SKM-1 treated with dmso at 0.1 percent for 144 hours (cell line): ENCODE data around the gene SIL1.
"Not testable (repeated sequence)": the region's sequence is repeated elsewhere in the genome, so short reads cannot be mapped to it uniquely, and the experiment has no call there.

Experiments
- DNase-seq: peaks from one replicate; lab custom pipeline; 2025; ENCODE audit not compliant: unreplicated experiment; lab: John Stamatoyannopoulos, UW

Gene SIL1

GRCh38 chr5:138927979-138928378 lies 270.2 kb downstream of the SIL1 start:
- DNase-seq, result no peak

- DNase-seq, result no peak
Observed at GRCh38 chr5:138927544-138927943, 270.6 kb downstream of the SIL1 start.

GRCh38 chr5:138926688-138927448 lies 271.3 kb downstream of the SIL1 start:
- DNase-seq, result no peak

GRCh38 chr5:138926257-138926656 lies 271.9 kb downstream of the SIL1 start:
- DNase-seq, result no peak

GRCh38 chr5:138925090-138925635 lies 273.0 kb downstream of the SIL1 start:
- no peak for DNase-seq

GRCh38 chr5:138922494-138922893 lies 275.7 kb downstream of the SIL1 start:
- DNase-seq, result no peak

- DNase-seq, result not testable (repeated sequence)
Observed at GRCh38 chr5:138921362-138921761, 276.8 kb downstream of the SIL1 start.

GRCh38 chr5:138920181-138920580 lies 278.0 kb downstream of the SIL1 start:
- DNase-seq, result no peak

GRCh38 chr5:138918686-138919085 lies 279.5 kb downstream of the SIL1 start:
- DNase-seq, result no peak

- no peak for DNase-seq
Observed at GRCh38 chr5:138914338-138914737, 283.8 kb downstream of the SIL1 start.

- DNase-seq, result no peak
Observed at GRCh38 chr5:138913773-138914172, 284.4 kb downstream of the SIL1 start.

GRCh38 chr5:138912093-138912492 lies 286.1 kb downstream of the SIL1 start:
- no peak for DNase-seq

GRCh38 chr5:138911441-138911840 lies 286.7 kb downstream of the SIL1 start:
- DNase-seq, result no peak

GRCh38 chr5:138910546-138911185 lies 287.5 kb downstream of the SIL1 start:
- DNase-seq, result no peak

- DNase-seq, result no peak
Observed at GRCh38 chr5:138909734-138910133, 288.4 kb downstream of the SIL1 start.

GRCh38 chr5:138905541-138905940 lies 292.6 kb downstream of the SIL1 start:
- no peak for DNase-seq

GRCh38 chr5:138903130-138903775 lies 294.9 kb downstream of the SIL1 start:
- DNase-seq, result no peak

GRCh38 chr5:138901716-138902115 lies 296.5 kb downstream of the SIL1 start:
- DNase-seq, result no peak

GRCh38 chr5:138900281-138900965 lies 297.7 kb downstream of the SIL1 start:
- DNase-seq, result no peak

- DNase-seq, result no peak
Observed at GRCh38 chr5:138898742-138899141, 299.4 kb downstream of the SIL1 start.

- DNase-seq, result no peak
Observed at GRCh38 chr5:138898299-138898698, 299.9 kb downstream of the SIL1 start.
